ENCODE measurements around the gene GJB6. TPM values are rescaled to one million over a fixed set of nuclear protein-coding genes. Genes with fewer than 3 reads are reported as not detected.

GJB6 gene
- polyA plus RNA-seq, 10 donors, result 0.13 to 16.0 (median 7.8) TPM; not detected in 6

DNA sequence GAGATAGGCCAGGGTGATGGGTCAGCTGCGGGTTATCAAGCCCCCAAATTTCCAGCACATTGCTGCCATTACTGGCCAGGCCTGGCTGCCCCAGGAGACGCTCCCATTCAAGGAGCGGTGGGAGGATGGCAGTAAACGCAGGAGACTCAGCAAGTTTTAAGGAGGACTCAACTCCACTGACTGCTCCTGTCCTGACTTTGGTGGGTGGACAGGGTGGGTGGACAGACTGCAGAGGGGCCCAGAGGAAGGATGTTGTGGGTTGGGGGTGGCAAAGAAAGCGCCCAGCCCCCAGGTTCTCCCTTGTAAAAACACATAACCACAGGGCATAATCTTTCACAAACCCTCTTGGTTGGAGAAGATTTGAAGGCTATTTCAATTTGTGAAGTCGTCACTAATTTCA, 4.4 kb downstream of the GJB6 start:
- no peak for DNase-seq

DNA sequence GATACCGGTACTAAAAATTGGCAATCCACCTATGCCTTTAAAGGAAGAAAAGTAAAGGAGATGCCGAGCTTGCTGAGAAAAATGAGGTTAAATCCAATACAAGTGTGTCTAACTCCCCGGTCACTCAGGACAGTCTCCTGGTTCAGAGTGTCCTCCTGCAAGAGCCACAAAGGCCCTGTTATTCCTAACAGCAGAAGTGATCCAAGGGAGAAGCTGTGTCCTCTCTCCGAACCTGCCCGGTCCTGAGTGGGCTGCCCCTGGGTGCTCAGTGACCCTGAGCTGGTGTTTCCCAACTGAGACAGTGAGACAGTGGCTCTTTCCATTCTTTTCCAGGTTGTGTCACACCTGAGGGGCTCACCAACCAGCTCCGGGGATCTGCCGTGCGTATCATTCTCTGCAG, 4.8 kb downstream of the GJB6 start:
- no peak for DNase-seq

DNA sequence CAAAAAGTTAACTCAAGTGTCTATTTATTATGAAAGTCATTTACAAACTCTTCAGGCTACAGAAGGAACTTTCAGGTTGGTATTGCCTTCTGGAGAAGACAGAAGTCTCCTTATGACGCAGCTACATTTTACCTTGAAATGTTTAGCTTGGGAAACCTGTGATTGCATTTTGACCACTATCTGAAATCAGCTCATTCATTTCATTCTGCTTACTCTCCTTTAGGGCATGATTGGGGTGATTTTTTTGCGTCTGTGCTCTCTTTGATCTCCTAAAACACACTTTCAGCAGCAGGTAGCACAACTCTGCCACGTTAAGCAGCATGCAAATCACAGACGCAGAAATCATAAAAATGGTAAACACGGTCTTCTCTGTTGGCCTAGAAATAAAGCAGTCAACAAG, 9.6 kb downstream of the GJB6 start:
- DNase-seq, result no peak

DNA sequence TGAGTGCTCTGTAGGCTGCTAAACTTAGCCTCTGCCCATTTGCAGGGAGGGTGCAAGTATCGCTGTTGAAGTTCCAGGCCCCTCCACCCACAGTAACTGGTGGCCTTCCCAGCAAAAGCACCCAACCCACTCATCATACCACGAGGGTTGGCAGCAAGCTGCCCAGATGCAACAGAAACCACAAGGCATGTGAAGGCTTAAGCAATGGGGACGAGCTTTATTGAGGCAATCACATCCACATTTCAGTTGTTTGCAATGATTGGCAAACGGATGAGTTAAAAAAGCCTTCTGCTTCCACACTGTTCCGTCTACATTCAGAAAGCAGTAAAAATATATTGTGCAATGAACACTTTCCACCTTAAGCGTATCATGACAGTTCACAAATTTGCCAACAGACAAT, 10.3 kb downstream of the GJB6 start:
- DNase-seq, result no peak

DNA sequence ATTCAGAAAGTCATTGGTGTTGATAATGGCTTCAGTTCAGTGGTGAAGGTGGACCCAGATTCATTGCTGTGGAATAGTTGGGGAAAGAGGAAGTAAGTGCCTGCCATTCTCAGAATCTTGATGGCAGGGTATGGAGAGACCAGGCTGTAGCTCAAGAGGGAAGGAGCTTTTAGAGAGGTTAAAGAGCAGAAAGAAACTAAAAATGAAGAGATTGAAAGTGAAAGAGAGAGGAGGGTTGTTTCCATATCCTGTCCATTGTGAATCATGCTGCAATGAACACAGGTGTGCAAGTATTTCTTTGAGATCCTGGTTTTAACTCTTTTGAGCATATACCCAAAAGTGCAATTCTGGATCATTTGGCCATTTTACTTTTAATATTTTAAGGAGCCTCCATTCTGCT, 12.5 kb downstream of the GJB6 start:
- DNase-seq, result no peak

DNA sequence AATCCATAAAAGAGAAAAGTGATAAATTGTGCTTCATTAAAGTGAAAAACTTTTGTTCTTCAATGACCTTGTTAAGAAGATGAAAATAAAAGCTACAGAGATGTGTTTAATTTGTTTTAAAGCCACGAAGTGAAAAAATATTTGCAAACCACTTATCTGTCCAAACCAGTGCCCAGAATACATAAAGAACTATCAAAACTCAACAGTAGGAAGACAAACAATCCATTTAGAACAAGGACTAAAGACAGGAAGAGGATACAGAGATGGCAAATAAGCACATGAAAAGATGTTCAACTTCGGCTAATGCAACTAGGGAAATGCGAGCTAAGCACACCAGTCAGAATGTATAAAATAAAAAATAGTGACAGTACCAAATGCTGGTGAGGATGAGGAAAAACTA, 15.0 kb downstream of the GJB6 start:
- no peak for DNase-seq

DNA sequence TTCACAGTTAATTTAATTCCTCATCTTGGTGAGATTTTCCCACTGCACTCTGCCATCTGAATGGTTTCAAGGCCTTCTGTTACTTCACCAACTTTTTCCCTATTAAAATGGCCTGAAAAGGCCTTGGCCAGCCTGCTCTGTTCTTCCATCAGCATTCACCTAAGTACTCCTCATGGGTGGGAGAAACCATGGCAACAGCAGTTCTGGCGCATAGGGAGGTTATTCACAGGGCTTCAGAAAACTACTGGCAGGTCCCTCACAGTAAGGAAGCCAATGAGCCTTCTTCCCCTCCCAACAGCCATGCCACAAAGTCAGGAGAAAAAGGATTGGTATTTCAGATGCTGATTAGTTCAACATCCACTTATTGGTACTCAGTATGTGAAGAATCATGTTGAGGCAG, 22.2 kb downstream of the GJB6 start:
- DNase-seq, result no peak

DNA sequence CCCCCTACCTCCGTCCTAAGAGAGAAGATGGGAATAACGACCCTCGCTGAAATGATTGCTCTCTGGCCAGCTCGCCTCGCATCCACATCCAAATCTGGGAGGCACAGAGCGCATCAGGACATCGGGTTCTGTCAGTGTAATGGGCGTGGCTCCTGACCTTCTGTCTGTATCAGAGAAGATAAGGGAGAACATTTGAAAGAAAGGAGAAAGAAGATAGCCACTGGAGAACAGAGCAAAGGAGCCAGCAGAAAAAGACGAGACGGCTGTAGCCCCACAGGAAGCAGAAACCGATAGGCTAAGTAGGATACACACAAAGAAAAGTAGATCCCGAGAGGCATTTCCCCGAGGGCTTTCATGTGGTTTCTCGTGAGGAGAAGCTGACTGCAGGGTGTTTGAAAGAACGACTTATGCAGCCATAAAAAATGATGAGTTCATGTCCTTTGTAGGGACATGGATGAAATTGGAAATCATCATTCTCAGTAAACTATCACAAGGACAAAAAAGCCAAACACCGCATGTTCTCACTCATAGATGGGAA, 25.4 kb downstream of the GJB6 start:
- no peak for DNase-seq

DNA sequence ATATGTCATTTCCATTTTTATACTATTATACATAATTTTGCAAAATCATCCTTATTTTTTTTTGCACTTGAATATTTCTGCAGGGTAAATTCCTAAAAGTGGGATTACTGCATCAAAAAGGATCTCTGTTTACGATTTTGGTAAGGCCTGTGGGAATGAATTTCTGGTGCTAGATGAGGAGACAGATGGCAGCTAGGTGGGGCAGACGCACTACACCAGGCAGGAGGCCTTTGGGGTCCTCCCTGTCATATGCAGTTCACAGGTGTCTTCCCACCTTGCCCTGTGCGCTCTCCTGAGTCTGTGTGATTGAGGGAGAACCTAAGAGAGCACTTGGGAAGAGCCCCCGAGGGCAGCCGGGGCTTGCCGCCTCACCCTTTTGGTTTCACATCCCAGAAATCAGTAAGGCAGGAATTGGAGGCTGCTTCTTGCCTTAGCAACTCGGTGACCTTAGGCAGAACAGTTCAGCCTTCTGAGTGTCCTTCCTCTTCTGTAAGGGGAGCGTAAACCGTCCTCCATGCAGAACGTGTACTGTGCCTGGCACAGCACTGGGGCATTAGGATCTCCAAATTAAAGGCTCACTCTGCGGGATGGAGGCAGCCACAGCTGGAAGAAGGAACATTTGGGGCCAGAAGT, 25.9 kb downstream of the GJB6 start:
- DNase-seq, result no peak

DNA sequence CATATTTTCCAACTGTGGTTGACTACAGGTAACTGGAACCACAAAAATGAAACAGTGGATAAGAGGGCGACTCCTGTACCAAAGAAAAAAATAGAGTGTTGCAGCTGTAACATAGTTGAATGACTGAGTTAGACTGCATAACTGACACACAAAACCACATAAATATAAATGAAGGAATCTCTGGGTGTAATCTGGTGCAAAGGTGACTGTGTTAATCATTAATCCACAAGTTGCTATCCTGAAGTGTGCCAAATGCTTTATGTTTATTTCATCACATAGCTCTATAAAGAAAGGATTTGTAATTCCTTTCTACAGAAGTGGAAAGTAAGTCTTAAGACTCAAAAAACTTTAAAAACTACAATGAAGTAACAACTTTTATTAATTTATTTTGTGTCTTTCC, 33.3 kb downstream of the GJB6 start:
- DNase-seq, result no peak

DNA sequence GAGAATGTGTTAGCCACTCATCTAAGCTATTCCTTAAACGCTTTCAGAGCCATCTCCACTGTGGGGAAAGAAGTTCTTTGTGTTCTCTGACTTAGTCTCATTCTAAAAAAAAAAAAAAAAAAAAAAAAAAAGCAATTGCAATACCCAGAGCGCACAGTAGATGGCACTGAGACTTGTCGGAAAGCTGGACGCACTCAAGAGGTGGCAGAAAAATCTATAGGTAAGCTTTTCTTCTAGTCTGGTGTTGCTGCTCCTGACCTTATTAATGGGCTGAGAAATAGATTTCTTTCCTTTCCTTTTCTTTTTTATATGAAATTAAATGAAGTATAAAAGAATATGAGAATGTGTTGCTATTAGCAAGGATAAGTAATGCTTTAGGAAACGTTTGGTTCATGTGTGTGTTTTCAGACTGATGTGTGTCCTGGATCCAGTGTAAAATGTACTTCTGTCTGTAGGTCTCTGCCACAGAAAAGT, 34.7 kb downstream of the GJB6 start:
- peak; percentile 16 to 57 (median 47) for DNase-seq

DNA sequence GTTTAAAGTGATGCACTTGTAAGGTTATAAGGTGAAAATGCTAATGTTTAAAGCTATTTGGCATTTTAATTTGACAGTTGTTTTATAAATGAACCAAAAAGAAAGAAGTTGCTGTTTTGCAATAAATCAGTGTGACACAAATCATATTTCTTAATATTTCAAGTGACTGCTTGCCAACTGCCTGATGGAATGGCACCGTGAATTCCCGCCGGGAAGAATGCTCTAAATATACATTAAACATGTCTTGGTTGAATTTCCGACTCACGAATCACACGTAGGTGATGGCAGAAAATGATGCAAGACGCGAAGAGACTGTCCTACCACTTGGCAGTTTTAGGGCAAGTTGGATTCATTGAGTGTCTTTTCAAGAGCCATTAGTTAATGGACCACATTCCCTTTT, 36.3 kb downstream of the GJB6 start:
- DNase-seq, result no peak

DNA sequence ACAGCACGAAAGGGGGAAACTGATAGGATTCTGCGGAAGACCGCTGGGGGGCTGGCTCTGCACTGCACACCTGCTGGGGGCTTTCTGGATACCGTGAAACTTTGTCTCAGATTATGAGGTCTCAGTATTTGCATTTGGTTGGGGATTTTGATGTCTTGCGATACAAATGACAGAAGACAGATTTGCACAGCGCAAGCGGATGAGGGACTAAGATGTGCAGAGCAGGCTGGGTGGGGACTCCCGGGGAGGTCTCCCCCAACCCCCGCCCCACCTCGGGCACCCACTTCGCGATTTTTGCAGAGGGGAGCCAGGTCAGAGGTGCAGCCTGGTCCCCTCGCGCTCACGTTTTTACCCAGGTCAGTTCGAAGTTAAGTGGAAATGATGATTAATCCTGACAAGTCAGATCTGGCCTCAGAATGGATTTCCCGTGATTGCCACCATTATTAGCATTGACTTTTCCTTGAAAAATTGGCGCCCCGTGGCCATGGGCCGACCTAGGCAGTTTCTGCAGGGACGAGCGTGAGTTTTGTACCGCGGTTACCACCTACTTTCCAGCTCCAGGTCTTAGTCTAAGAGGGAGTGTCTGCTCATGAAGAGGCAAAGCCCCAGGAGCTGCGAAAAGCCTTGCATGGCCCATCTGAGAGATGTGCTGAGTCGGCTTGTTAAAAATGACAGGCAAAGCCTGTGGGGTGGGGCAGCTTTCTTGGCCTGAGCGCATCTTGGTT, 38.0 kb downstream of the GJB6 start:
- DNase-seq, result no peak

DNA sequence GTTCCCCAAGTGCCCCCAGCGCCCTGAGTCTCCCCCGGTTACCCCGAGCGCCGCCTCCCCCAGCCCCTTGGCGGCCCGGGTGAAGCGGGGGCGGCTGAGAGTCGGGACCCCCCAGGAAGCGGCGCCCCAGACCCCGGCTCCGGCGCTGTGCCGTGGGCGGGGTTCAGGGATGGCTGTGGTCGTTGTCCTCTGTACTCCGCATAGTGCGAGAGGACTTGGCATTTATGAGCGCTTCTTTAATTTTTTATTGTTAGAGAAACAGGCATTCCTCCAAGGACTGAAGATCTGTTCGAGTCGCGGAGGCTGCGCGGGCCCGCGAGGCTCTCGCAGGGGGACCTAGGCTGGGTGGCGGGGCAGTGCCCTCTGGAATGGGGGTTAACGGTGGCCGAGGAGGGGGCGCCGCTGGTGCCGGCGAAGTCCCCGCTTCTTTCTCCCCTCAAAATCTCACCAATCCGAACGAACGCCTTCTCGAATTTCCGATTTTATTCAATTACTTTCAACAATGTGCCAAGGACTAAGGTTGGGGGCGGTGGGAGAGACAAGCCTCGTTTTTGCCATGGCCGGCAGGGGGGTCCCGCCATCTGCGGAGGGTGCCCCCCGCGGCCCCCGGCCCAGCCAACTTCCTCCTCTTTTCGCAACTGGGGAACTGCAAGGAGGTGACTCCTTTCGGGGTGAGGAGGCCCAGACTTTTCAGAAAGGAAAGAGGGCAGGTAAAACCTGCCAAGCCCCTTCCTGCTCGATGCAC, 38.8 kb downstream of the GJB6 start:
- peak in 1 of 3 donors; percentile 51 for DNase-seq

DNA sequence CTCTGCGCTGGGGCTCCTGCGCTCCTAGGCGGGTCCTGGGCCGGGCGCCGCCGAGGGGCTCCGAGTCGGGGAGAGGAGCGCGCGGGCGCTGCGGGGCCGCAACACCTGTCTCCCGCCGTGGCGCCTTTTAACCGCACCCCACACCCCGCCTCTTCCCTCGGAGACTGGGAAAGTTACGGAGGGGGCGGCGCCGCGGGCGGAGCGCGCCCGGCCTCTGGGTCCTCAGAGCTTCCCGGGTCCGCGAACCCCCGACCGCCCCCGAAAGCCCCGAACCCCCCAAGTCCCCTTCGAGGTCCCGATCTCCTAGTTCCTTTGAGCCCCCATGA, 39.3 kb downstream of the GJB6 start, which contains the start of gene GJB2:
Gene GJB2 (minus strand): TSS at position 103 of the 326 bp plus-strand sequence. CDS start 3,357 bp downstream, outside the sequence.
- no peak for DNase-seq

DNA sequence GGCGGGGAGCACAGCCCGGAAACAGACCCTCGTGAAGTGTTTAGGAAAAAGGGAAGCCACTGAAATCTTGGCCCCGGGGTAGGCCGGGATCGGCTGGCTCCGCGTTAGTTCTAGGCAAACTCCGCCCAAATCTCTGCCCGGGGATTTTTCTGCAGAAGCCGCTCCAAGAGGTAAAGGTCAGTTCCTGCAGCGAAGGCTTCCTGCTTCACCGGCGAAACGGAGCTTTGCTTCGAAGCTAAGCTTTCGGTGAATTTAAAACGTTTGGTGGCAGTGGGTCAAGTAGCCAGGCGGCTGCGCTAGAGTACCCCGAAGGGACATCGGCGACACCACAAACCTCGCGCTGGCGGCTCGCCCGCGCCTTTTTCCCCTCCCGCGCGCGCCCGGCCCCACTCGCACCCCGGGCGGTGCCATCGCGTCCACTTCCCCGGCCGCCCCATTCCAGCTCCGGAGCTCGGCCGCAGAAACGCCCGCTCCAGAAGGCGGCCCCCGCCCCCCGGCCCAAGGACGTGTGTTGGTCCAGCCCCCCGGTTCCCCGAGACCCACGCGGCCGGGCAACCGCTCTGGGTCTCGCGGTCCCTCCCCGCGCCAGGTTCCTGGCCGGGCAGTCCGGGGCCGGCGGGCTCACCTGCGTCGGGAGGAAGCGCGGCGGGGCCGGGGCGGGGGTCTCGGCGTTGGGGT, 39.8 kb downstream of the GJB6 start:
- peak in 1 of 3 donors; percentile 52 for DNase-seq

DNA sequence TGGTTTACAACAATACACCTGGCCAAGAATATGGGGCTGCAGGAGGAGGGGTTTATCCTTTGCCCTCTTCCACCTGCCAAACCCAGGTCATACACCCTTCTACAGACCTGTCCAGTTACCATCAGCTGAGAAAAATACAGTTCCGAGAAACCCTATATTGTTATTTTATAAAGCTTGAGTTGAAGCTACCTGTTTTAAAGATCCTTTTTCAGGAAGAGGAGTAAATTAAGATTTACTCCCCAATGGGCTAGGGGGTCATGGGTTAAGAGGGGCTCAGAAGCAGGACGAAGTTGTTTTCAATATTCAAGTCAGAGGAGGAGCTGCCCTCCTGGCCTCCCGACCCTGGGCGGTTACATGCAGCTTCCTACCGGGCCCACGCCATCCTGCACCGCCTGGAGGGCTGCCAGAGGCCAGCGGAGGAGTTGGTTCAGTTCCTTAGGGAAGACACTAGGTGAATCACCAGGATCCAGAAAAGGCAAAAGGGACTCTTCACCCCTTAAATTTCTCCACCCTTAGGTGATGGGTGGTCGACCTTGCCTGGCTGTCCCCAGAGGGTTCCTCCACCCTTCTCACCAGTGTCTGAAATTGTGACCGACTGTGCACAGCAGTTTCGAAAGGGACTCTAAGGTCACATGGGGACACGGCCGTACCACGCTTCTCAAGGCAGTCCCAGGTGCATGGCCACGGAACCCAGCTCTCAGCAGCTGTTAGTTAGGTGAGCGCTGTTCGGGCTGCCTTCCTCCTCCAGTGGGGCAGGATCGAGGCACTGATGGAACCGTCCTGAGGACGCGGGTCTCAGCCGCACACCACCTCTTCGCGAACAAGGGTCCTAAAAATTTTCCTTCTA, 40.6 kb downstream of the GJB6 start:
- no peak for DNase-seq

DNA sequence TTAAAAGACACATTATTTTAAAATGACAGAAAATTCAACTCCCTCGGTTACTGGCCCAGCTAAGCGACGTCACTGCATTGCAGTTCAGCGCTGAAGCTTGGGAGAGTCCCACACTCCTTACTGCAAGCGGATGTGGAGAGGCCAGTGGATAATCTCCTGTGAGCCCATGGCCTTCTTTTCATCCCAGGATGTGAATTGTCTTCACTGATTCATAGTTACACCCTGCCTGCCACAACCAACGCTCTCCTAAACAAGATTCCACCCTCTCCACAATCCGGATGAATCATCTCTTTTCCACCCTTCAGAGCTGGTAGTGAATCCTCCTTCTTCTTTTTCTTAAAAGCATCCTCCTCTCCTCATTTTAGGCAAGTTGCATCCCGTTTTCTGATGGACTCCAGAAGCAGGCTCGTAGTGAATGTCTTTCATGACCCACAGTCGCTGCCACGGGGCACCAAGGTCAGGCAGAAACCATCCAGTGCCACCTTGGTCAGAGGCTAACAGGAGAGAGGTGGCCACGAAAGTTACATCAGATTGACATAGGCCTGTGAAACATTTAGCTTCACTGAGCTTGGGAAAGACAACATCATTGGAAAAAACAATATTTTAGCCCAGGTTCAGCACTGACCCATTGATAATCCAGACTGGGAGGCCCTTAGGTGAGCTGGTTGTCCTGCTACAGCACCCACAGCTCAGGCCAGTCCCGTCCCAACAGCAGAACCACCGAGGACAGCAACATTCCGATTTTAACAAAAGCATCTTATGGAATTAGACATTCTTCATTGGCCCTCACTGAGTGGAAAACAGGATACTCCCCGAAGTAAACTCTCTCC, 41.4 kb downstream of the GJB6 start:
- DNase-seq, result peak in 1 of 3 donors; percentile 51

DNA sequence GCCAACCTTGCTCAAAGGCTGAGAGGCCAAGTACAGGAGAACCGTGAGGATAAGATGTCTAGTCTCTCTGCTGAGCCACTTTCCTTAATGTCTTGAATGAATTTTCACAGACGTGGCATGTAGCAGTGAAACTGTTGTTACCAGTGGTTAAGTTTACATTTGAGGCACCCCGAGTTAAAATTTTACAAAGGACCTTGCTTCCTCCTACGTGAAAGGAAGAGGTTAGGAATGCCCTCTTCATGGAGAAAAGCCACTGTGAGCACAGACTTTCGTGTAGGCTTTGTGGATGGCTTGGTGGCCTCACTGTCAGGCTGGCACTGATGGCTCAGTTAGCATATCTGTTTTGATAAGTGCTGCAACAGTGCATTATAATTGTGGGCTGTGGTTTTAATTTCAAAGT, 42.0 kb downstream of the GJB6 start:
- no peak for DNase-seq
